ENCODE measurements around the gene ADAM22.

Gene ADAM22

DNA sequence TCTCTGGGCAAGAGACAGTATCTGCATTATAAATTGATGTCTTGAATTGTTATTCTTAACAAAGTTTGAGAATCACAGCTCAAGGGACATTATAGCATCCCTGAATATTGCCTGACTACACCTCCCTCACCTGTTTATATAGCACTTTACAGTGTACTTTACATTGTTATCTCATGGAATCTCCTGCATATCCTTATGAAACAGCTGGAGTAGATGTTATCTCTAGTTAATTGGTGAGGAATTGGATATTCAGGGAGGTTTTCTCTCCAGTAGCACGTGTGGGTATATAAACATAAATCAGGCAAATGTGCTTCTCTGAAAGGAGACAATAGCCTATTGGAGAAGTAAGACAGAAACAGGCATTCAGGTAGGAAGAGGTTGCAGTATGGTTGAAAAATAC is 168.6 kb downstream of the ADAM22 start:
- Histone ChIP-seq H3K4me3 (ENCODE audit: low read length) (no peak overlapping the region), H3K36me3 (ENCODE audit: control insufficient read depth, insufficient read depth, low read length) (no peaks in the 10 kb centered on the region), H3K27me3 (ENCODE audit: control insufficient read depth, insufficient read depth, low read length) (no peaks in the 10 kb centered on the region), H3K27ac (ENCODE audit: low read length) (no peak overlapping the region), H3K4me1 (ENCODE audit: control insufficient read depth, insufficient read depth, low read length) (no peaks in the 10 kb centered on the region), H3K9me3 (ENCODE audit: control insufficient read depth, insufficient read depth, low read length) (no peaks in the 10 kb centered on the region)
- no CpG with 5 or more reads among the region's 1 CpG for WGBS (ENCODE audit: insufficient coverage, insufficient read length)
- DNase-seq (ENCODE audit: low read depth, low spot score) = no peak

DNA sequence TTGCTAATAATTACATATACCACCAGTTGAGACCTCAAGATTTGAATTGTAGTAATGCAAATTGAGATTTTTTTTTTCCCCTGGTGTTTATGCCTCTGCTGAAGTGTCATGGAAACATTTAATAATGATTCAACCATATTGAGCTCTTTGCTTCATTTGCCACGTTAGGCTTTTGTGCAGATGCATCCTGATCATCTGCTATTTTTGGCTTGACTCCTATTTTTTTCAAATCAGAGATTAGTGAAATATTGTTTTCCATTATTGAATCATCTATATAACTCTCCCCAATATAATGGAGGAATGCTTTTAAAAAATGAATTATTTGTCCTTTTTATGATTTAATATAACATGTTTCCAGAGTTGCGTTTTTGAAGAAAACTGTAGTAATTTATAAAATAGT is 170.7 kb downstream of the ADAM22 start:
- no peak for DNase-seq (ENCODE audit: low read depth, low spot score)
- no peaks in the 10 kb centered on the region for H3K36me3 ChIP-seq (ENCODE audit: control insufficient read depth, insufficient read depth, low read length)
- H3K27ac ChIP-seq (ENCODE audit: low read length) = no peak overlapping the region
- no peaks in the 10 kb centered on the region for H3K27me3 ChIP-seq (ENCODE audit: control insufficient read depth, insufficient read depth, low read length)
- no peaks in the 10 kb centered on the region for H3K4me1 ChIP-seq (ENCODE audit: control insufficient read depth, insufficient read depth, low read length)
- H3K9me3 ChIP-seq (ENCODE audit: control insufficient read depth, insufficient read depth, low read length) = no peaks in the 10 kb centered on the region
- WGBS (ENCODE audit: insufficient coverage, insufficient read length) = no CpG with 5 or more reads among the region's 2 CpGs
- no peak overlapping the region for H3K4me3 ChIP-seq (ENCODE audit: low read length)

DNA sequence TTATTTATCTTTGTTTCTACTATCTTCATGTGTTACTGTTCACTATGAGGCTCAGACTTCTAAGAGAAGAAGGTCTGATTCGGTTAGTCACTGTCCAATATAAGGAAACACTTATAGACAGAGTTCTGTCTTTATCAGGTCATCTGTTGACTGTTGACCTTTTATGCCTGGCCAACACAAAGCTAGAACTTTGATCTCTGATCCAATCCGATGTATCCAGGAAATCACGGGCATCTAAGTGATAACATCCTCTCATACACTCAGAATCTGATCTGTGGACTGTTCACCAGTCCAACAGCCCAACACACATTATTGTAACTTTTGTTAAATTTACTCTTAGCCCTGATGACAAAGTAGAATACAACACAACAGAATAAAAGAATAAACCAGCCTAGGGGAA is 171.2 kb downstream of the ADAM22 start:
- no peak overlapping the region for H3K4me3 ChIP-seq (ENCODE audit: low read length)
- H3K9me3 ChIP-seq (ENCODE audit: control insufficient read depth, insufficient read depth, low read length) = no peaks in the 10 kb centered on the region
- no CpG with 5 or more reads among the region's 3 CpGs for WGBS (ENCODE audit: insufficient coverage, insufficient read length)

DNA sequence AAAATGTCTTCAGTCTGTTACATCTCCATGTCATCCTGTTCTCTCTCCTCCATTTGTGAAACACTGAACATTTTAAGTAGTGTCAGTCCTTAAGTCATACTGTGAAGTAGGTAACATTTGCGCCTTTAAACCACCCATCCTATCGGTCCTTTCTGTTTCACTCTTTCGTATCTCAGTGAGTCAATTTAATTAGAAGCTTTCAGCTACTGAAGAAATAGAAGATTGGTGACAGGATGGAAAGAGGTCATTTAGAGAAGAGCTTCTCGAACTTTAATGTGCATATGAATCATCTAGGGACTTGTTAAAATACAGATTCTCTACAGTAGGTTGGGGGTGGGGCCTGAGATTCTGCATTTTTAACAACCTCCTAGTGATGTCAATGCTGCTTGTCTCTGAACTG is 172.4 kb downstream of the ADAM22 start:
- no CpG with 5 or more reads among the region's 4 CpGs for WGBS (ENCODE audit: insufficient coverage, insufficient read length)
- Histone ChIP-seq H3K36me3 (ENCODE audit: control insufficient read depth, insufficient read depth, low read length) (no peaks in the 10 kb centered on the region), H3K4me3 (ENCODE audit: low read length) (no peak overlapping the region), H3K27me3 (ENCODE audit: control insufficient read depth, insufficient read depth, low read length) (no peaks in the 10 kb centered on the region), H3K27ac (ENCODE audit: low read length) (no peak overlapping the region), H3K4me1 (ENCODE audit: control insufficient read depth, insufficient read depth, low read length) (no peaks in the 10 kb centered on the region), H3K9me3 (ENCODE audit: control insufficient read depth, insufficient read depth, low read length) (no peaks in the 10 kb centered on the region)
- DNase-seq (ENCODE audit: low read depth, low spot score) = no peak

More for the DNA sequence above, 171.2 kb downstream of the ADAM22 start:
- no peaks in the 10 kb centered on the region for H3K4me1 ChIP-seq (ENCODE audit: control insufficient read depth, insufficient read depth, low read length)
- DNase-seq (ENCODE audit: low read depth, low spot score) = no peak
- H3K27ac ChIP-seq (ENCODE audit: low read length) = no peak overlapping the region
- no peaks in the 10 kb centered on the region for H3K36me3 ChIP-seq (ENCODE audit: control insufficient read depth, insufficient read depth, low read length)
- no peaks in the 10 kb centered on the region for H3K27me3 ChIP-seq (ENCODE audit: control insufficient read depth, insufficient read depth, low read length)

DNA sequence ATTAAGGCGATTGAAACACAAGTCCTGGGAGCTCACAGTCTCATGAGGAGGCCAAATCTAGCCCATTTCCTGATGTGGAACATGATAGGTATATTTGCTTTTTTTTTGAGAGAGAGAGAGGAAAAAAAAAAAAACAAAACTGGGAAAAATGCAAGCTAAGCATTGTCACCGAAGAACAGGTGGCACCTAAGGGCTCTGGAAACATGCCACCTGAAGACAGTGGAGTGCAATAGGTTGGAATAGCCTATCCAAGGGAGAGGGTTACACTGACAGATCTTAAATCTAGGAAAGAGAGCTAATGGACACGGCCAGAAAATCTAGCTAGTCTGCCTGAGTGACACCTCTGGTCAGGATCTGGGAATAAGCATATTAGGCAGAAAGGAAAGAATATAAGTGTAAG is 175.6 kb downstream of the ADAM22 start:
- Histone ChIP-seq H3K9me3 (ENCODE audit: control insufficient read depth, insufficient read depth, low read length) (no peaks in the 10 kb centered on the region), H3K27me3 (ENCODE audit: control insufficient read depth, insufficient read depth, low read length) (no peaks in the 10 kb centered on the region), H3K4me1 (ENCODE audit: control insufficient read depth, insufficient read depth, low read length) (no peaks in the 10 kb centered on the region), H3K4me3 (ENCODE audit: low read length) (no peak overlapping the region), H3K36me3 (ENCODE audit: control insufficient read depth, insufficient read depth, low read length) (no peaks in the 10 kb centered on the region), H3K27ac (ENCODE audit: low read length) (no peak overlapping the region)
- WGBS (ENCODE audit: insufficient coverage, insufficient read length) = no CpG with 5 or more reads among the region's 3 CpGs
- no peak for DNase-seq (ENCODE audit: low read depth, low spot score)

DNA sequence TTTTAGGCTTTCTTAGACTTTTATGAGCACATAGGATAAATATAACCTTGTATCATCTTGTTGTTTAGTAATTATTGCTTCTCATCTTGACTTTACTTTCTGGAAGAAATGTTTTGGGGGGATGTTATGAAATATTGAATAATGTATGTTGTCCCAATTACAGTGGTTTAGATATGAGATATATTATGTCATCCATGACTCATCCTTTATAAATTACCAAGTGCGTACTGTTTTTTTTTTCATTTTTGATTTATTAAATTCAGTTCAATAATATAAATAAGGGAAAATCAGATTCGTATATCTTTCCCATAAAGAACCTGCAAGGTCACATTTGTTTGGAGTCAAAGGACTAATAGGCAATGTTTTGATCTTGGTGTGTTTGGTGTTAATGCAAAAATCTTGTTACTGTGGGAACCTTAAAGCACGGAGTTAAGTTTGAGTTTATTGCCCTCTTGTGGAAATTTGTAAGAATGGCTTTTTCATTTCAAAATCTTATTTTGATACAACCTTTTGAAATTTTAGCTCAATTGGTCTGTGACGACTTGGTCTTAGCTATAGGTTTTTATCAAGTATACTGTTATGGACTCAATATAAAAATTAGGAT is 177.2 kb downstream of the ADAM22 start:
- H3K4me1 ChIP-seq (ENCODE audit: control insufficient read depth, insufficient read depth, low read length) = no peaks in the 10 kb centered on the region
- DNase-seq (ENCODE audit: low read depth, low spot score) = no peak
- no peak overlapping the region for H3K4me3 ChIP-seq (ENCODE audit: low read length)
- no peak overlapping the region for H3K27ac ChIP-seq (ENCODE audit: low read length)
- H3K9me3 ChIP-seq (ENCODE audit: control insufficient read depth, insufficient read depth, low read length) = no peaks in the 10 kb centered on the region
- H3K36me3 ChIP-seq (ENCODE audit: control insufficient read depth, insufficient read depth, low read length) = no peaks in the 10 kb centered on the region
- H3K27me3 ChIP-seq (ENCODE audit: control insufficient read depth, insufficient read depth, low read length) = no peaks in the 10 kb centered on the region
- WGBS (ENCODE audit: insufficient coverage, insufficient read length) = no CpG with 5 or more reads among the region's 4 CpGs

DNA sequence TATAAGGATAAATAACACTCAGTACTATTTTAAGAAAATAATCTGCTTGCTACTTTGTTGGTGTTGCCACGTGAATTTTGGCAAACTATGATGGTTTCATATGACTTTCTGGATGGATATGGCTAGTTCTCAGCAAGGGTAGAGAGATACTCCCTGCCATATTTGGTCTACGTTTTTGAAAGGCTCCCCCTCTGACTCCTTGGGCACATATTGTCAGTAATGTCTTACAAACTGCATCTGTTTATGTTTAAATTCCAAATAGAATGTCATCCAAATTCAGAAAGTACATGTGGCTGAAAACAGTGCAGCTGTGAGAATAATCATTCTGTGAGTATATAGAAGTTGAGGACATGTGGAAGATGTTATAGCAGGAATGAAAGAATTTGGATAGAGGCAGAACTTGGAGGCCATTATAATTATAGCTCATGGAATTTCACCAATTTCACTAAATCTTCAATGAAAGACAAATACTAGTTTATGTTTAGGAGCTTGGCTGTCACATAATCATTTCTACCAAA is 178.0 kb downstream of the ADAM22 start:
- H3K27me3 ChIP-seq (ENCODE audit: control insufficient read depth, insufficient read depth, low read length) = no peaks in the 10 kb centered on the region
- DNase-seq (ENCODE audit: low read depth, low spot score) = no peak
- H3K4me1 ChIP-seq (ENCODE audit: control insufficient read depth, insufficient read depth, low read length) = no peaks in the 10 kb centered on the region
- H3K9me3 ChIP-seq (ENCODE audit: control insufficient read depth, insufficient read depth, low read length) = no peaks in the 10 kb centered on the region
- no peak overlapping the region for H3K27ac ChIP-seq (ENCODE audit: low read length)
- WGBS (ENCODE audit: insufficient coverage, insufficient read length) = no CpG with 5 or more reads among the region's 2 CpGs
- no peak overlapping the region for H3K4me3 ChIP-seq (ENCODE audit: low read length)
- H3K36me3 ChIP-seq (ENCODE audit: control insufficient read depth, insufficient read depth, low read length) = no peaks in the 10 kb centered on the region

DNA sequence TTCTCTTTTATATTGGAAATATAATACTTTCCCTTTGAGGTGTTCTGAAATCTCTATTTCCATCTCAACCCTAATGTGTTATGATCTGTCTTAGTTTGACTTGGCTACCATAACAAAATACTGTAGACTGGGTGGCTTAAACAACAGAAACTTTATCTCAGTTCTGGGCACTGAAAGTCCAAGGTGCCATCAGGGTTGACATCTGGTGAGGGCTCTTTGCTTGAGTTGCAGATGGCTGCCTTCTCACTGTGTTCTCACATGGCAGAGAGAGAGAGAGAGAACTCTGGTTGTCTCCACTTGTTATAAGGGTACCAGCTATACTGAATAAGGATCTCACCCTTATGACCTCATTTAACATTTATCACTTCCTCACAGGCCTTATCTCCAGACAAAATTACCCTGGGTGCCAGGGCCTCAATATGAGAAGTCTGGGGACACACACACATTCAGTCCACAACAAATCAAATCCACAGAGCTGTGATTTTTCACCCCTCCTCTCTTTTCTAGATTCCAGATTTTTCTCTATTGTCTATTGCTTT is 181.3 kb downstream of the ADAM22 start:
- no peaks in the 10 kb centered on the region for H3K36me3 ChIP-seq (ENCODE audit: control insufficient read depth, insufficient read depth, low read length)
- H3K4me1 ChIP-seq (ENCODE audit: control insufficient read depth, insufficient read depth, low read length) = no peaks in the 10 kb centered on the region
- DNase-seq (ENCODE audit: low read depth, low spot score) = no peak
- no peak overlapping the region for H3K4me3 ChIP-seq (ENCODE audit: low read length)
- H3K9me3 ChIP-seq (ENCODE audit: control insufficient read depth, insufficient read depth, low read length) = no peaks in the 10 kb centered on the region
- H3K27ac ChIP-seq (ENCODE audit: low read length) = no peak overlapping the region
- H3K27me3 ChIP-seq (ENCODE audit: control insufficient read depth, insufficient read depth, low read length) = no peaks in the 10 kb centered on the region

DNA sequence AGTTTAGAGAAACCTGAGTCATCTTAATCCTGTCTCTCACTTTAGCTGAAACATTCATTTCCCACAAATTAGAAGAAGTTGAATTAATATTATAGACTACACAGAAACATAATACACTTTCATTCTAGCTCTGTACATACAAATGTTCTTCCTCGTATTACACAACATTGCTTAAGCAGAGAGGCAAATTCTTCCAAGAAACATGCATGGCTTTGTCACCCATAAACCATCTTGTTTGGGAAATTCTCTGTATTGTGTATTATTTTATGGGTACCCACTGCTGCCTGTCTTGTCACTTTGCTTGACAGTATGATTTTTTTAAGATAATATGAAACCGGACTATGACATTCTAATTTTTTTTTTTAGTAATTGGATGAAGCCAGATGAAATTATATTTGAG is 181.8 kb downstream of the ADAM22 start:
- DNase-seq (ENCODE audit: low read depth, low spot score) = no peak
- no peaks in the 10 kb centered on the region for H3K4me1 ChIP-seq (ENCODE audit: control insufficient read depth, insufficient read depth, low read length)
- no peaks in the 10 kb centered on the region for H3K27me3 ChIP-seq (ENCODE audit: control insufficient read depth, insufficient read depth, low read length)
- WGBS (ENCODE audit: insufficient coverage, insufficient read length) = no CpG with 5 or more reads among the region's 2 CpGs
- no peak overlapping the region for H3K4me3 ChIP-seq (ENCODE audit: low read length)
- H3K27ac ChIP-seq (ENCODE audit: low read length) = no peak overlapping the region
- H3K9me3 ChIP-seq (ENCODE audit: control insufficient read depth, insufficient read depth, low read length) = no peaks in the 10 kb centered on the region
- H3K36me3 ChIP-seq (ENCODE audit: control insufficient read depth, insufficient read depth, low read length) = no peaks in the 10 kb centered on the region

DNA sequence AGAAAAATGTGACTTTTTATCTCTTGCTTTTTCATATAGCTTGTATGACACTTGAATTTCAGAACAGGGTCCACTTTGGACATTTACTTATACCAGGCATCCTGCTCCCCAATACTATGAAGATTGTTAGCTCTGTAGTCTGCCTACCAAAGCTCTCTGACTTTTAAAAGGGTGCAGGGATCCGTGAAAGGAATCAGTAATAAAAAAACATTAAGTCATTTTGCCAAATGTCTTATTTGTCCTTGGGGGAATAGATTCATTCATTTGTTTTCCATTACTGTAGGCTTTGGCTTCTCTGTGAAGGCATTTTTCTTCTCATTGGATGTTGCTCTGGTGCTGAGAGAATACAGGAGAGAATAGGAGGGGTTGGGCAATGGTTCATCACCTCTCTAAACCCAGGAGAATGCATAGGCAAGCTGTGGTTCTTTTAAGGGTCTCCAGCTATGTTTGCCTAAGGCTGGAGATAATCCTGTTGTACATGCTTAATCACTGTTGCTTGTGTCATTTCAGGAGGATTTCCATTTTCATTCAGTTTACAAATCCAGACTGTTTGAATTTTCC is 182.3 kb downstream of the ADAM22 start:
- WGBS (ENCODE audit: insufficient coverage, insufficient read length) = no CpG with 5 or more reads among the region's 1 CpG
- Histone ChIP-seq H3K27me3 (ENCODE audit: control insufficient read depth, insufficient read depth, low read length) (no peaks in the 10 kb centered on the region), H3K4me1 (ENCODE audit: control insufficient read depth, insufficient read depth, low read length) (no peaks in the 10 kb centered on the region), H3K36me3 (ENCODE audit: control insufficient read depth, insufficient read depth, low read length) (no peaks in the 10 kb centered on the region), H3K4me3 (ENCODE audit: low read length) (no peak overlapping the region), H3K27ac (ENCODE audit: low read length) (no peak overlapping the region), H3K9me3 (ENCODE audit: control insufficient read depth, insufficient read depth, low read length) (no peaks in the 10 kb centered on the region)
- DNase-seq (ENCODE audit: low read depth, low spot score) = no peak

DNA sequence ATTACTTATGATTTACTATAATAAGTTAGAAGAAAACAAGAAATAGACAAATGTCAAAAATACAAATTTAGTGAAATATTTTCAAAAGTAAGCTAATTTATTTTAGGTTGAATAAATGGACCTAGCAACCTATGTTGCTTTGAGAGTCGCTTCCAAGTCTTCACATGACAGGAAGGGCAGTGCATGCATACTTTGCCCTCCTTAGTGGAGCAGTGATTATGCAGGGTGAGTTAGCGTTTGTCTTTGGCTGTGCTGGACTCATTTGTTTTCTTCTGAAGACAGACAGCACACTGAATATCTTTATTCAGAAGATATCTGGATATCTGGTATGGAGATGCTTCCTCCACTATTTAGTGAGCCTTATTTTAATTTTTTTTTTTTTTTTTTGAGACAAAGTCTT is 183.3 kb downstream of the ADAM22 start:
- no peak overlapping the region for H3K27ac ChIP-seq (ENCODE audit: low read length)
- H3K4me1 ChIP-seq (ENCODE audit: control insufficient read depth, insufficient read depth, low read length) = no peaks in the 10 kb centered on the region
- no peak overlapping the region for H3K4me3 ChIP-seq (ENCODE audit: low read length)
- DNase-seq (ENCODE audit: low read depth, low spot score) = no peak
- H3K36me3 ChIP-seq (ENCODE audit: control insufficient read depth, insufficient read depth, low read length) = no peaks in the 10 kb centered on the region
- no peaks in the 10 kb centered on the region for H3K9me3 ChIP-seq (ENCODE audit: control insufficient read depth, insufficient read depth, low read length)
- no peaks in the 10 kb centered on the region for H3K27me3 ChIP-seq (ENCODE audit: control insufficient read depth, insufficient read depth, low read length)
- no CpG with 5 or more reads among the region's 2 CpGs for WGBS (ENCODE audit: insufficient coverage, insufficient read length)
